Measurements from ENCODE around the gene PDIA3. TPM values are rescaled to one million over a fixed set of nuclear protein-coding genes. Genes with fewer than 3 reads are reported as not detected.

Gene PDIA3
- total and polyA plus RNA-seq, 2 donors (not counting 3 experiments of a cell fraction or from before 2014, with no cell fraction given) = 140 to 857 TPM

DNA sequence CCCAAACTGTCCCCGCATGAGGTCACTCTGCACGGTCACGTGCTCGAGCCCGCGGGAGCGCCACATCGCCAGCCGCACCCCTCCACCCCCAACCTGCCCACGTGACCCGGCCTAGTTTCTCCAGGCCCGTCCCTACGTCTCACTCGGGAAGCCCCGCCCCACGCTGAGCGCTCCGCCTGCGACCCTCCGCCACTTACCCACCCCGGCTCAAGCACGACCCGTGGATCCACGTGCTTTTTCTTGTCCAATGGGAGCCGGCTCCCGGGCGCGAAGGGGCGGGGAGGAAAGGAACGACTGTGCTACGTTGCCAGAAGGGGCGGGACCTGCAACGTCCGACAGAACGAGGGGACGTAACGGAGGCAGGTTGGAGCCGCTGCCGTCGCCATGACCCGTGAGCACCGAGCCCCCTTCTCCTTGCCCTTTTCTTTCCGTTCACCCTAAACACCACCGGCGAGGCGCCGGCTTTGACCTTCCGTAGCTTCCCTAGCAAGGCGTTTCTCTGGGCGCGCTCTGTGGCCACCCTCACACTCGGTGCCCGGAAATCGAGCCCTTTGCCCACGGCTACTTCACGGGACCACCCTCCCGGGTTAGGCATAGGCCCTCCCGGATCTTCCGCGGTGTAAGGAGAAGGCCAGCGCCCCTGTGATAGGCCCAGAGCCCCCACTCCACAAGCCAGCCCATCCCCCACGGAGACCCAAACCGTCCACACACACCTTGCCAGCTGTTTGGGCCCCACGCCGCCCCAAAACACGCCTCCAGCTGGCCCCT, 45.9 kb downstream of the PDIA3 start, which contains the start of gene SERF2:
SERF2 (plus strand) TSS at position 328 of the 768 bp plus-strand sequence; CDS start at position 385, 57 bp downstream.
- H3K27ac ChIP-seq (ENCODE audit: insufficient read depth, low read depth, low read length) = peak within 1 kb of the TSS; percentile 91
- no peak for TF ChIP-seq JUN (IDR thresholded peaks at IDR 0.05; ENCODE audit: borderline replicate concordance, insufficient read depth, insufficient read length, low read depth)
- TF ChIP-seq GATA2 (IDR thresholded peaks at IDR 0.05; ENCODE audit: insufficient read depth, insufficient read length, low read depth, low read length) = no peak
- TF ChIP-seq FOS (IDR thresholded peaks at IDR 0.05; ENCODE audit: borderline replicate concordance, insufficient read depth, low read length) = no peak
- TF ChIP-seq, protein P1, sequence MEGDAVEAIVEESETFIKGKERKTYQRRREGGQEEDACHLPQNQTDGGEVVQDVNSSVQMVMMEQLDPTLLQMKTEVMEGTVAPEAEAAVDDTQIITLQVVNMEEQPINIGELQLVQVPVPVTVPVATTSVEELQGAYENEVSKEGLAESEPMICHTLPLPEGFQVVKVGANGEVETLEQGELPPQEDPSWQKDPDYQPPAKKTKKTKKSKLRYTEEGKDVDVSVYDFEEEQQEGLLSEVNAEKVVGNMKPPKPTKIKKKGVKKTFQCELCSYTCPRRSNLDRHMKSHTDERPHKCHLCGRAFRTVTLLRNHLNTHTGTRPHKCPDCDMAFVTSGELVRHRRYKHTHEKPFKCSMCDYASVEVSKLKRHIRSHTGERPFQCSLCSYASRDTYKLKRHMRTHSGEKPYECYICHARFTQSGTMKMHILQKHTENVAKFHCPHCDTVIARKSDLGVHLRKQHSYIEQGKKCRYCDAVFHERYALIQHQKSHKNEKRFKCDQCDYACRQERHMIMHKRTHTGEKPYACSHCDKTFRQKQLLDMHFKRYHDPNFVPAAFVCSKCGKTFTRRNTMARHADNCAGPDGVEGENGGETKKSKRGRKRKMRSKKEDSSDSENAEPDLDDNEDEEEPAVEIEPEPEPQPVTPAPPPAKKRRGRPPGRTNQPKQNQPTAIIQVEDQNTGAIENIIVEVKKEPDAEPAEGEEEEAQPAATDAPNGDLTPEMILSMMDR (IDR thresholded peaks at IDR 0.05; ENCODE audit: extremely low read depth in 1 of 2, insufficient read depth in 1 of 2, low read depth in 1 of 2, low read length in 2 of 2) = no peak
- peak; percentile 84 for TF ChIP-seq MYC (IDR thresholded peaks at IDR 0.05; ENCODE audit: low read depth, low read length)
- TF ChIP-seq, protein P2, sequence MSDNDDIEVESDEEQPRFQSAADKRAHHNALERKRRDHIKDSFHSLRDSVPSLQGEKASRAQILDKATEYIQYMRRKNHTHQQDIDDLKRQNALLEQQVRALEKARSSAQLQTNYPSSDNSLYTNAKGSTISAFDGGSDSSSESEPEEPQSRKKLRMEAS (IDR thresholded peaks at IDR 0.05; ENCODE audit: insufficient read depth, insufficient read length) = peak; percentile 99
- peak; percentile 95 for TF ChIP-seq POLR2A (IDR thresholded peaks at IDR 0.05; ENCODE audit: low read depth, low read length)
- TF ChIP-seq EZH2 (IDR thresholded peaks at IDR 0.05; ENCODE audit: borderline replicate concordance, low read depth, low read length, severe bottlenecking) = no peak
- peak; percentile 76 for TF ChIP-seq POLR2AphosphoS5 (IDR thresholded peaks at IDR 0.05; ENCODE audit: insufficient read depth, low read depth, low read length)
- intact Hi-C loops (cut with micrococcal nuclease) (loop anchor here (1.0 kb wide), 2 partner anchors 15 to 32 kb away; partner anchors contain the start of gene MFAP1), dilution Hi-C loops (cut with MboI; ENCODE audit: extremely low pct_ligation_motif_present, low sequenced_read_pairs) (no loop called here)
- H4K20me1 ChIP-seq (replicated peaks; ENCODE audit: control insufficient read depth, extremely low read depth, insufficient read depth, low read length) = no peaks in the 10 kb centered on the region
- BruUV-seq (replicated peaks) = TSS peak; percentile 62
- DNase-seq (ENCODE audit: low read depth, low spot score) (peak; percentile 100), FAIRE-seq (peak; percentile 100)
- peak within 1 kb of the TSS; percentile 99 for H3K9ac ChIP-seq (replicated peaks; ENCODE audit: extremely low read depth, insufficient read depth, low read length)
- peak within 1 kb of the TSS; percentile 72 for H2AFZ ChIP-seq (ENCODE audit: low read depth, low read length)
- POLR2A ChIA-PET = interaction anchor here (0.9 kb wide), 1 partner anchor 9 kb away, joined by 3 read pairs; no protein-coding TSS in a partner anchor
- no peaks in the 10 kb centered on the region for H3K9me3 ChIP-seq (replicated peaks; ENCODE audit: control insufficient read depth, insufficient read depth, low read length)
- peaks cover 31% of the 10 kb centered on the region for H3K79me2 ChIP-seq (ENCODE audit: control insufficient read depth, insufficient read depth, low read length)
- peaks cover 21% of the 10 kb centered on the region for H3K4me1 ChIP-seq (ENCODE audit: control insufficient read depth, extremely low read depth, insufficient read depth, low read length)
- no peaks in the 10 kb centered on the region for H3K27me3 ChIP-seq (ENCODE audit: control insufficient read depth in 2 of 2, insufficient read depth in 2 of 2, low read length in 2 of 2)
- H3K4me3 ChIP-seq (replicated peaks in 1 of 3; ENCODE audit: insufficient read depth in 1 of 3, low read depth in 1 of 3, low read length in 3 of 3) = peak within 1 kb of the TSS; percentile 73 to 82 (median 74)
- H3K36me3 ChIP-seq (ENCODE audit: control insufficient read depth in 2 of 2, extremely low read depth in 1 of 2, insufficient read depth in 2 of 2, low read length in 2 of 2) = peaks cover 21 to 26% of the 10 kb centered on the region in 2 experiments
- no peaks in the 10 kb centered on the region for H3K9me1 ChIP-seq (replicated peaks; ENCODE audit: control insufficient read depth, extremely low read depth, insufficient read depth, low read length)
- CTCF ChIA-PET = interaction anchor here (1.0 to 2.1 kb wide), 2 partner anchors 12 to 16 kb away, joined by 3 to 12 read pairs; partner anchors contain the start of gene ELL3
- H3K4me2 ChIP-seq (ENCODE audit: insufficient read depth, low read length) = peak within 1 kb of the TSS; percentile 82
